B cell (primary cell): Measurements from ENCODE around the gene APRT.

Experiments
- CTCF ChIP-seq: fragments of 200-600 bp; IDR thresholded peaks from one replicate; pipeline ENCODE4 v1.8.0; 2022; ENCODE audit warnings: antibody characterized with exemption, mild to moderate bottlenecking
- EZH2 ChIP-seq: IDR thresholded peaks from 2 replicates; pipeline ENCODE4 v1.6.1; 2012; ENCODE audit warnings: borderline replicate concordance, low read depth, mild to moderate bottlenecking, moderate library complexity, low read length; ENCODE audit not compliant: insufficient read depth, poor library complexity, severe bottlenecking

- TF ChIP-seq CTCF (no peak), EZH2 (no peak)
Measured at GRCh38 chr16:88780142-88781062, 31.3 kb downstream of the APRT start.
